ENCODE measurements around the gene FRMD4B.

Gene FRMD4B

GRCh38 chr3:69260216-69260787 is 125.6 kb downstream of the FRMD4B start:
- no peak overlapping the region for H3K9ac ChIP-seq (ENCODE audit: low read length)
- no peaks in the 10 kb centered on the region for H3K9me3 ChIP-seq (ENCODE audit: control insufficient read depth, low read length)

GRCh38 chr3:69259125-69259524 is 126.8 kb downstream of the FRMD4B start:
- Histone ChIP-seq H3K4me3 (ENCODE audit: low read length) (no peak overlapping the region), H3K9ac (ENCODE audit: low read length) (no peak overlapping the region), H3K9me3 (ENCODE audit: control insufficient read depth, low read length) (no peaks in the 10 kb centered on the region), H3K4me1 (ENCODE audit: control insufficient read depth, insufficient read depth, low read length) (no peaks in the 10 kb centered on the region), H3K36me3 (ENCODE audit: control insufficient read depth, insufficient read depth, low read length) (no peaks in the 10 kb centered on the region), H3K27me3 (ENCODE audit: control insufficient read depth, insufficient read depth, low read length) (no peaks in the 10 kb centered on the region)

More at GRCh38 chr3:69260216-69260787, 125.6 kb downstream of the FRMD4B start:
- Histone ChIP-seq H3K4me3 (ENCODE audit: low read length) (no peak overlapping the region), H3K27me3 (ENCODE audit: control insufficient read depth, insufficient read depth, low read length) (no peaks in the 10 kb centered on the region), H3K36me3 (ENCODE audit: control insufficient read depth, insufficient read depth, low read length) (no peaks in the 10 kb centered on the region), H3K4me1 (ENCODE audit: control insufficient read depth, insufficient read depth, low read length) (no peaks in the 10 kb centered on the region)

GRCh38 chr3:69255928-69256327 is 130.0 kb downstream of the FRMD4B start:
- Histone ChIP-seq H3K36me3 (ENCODE audit: control insufficient read depth, insufficient read depth, low read length) (no peaks in the 10 kb centered on the region), H3K27me3 (ENCODE audit: control insufficient read depth, insufficient read depth, low read length) (no peaks in the 10 kb centered on the region), H3K4me3 (ENCODE audit: low read length) (no peak overlapping the region), H3K4me1 (ENCODE audit: control insufficient read depth, insufficient read depth, low read length) (no peaks in the 10 kb centered on the region), H3K9ac (ENCODE audit: low read length) (no peak overlapping the region), H3K9me3 (ENCODE audit: control insufficient read depth, low read length) (no peaks in the 10 kb centered on the region)

- H3K27me3 ChIP-seq (ENCODE audit: control insufficient read depth, insufficient read depth, low read length) = no peaks in the 10 kb centered on the region
- H3K9me3 ChIP-seq (ENCODE audit: control insufficient read depth, low read length) = no peaks in the 10 kb centered on the region
- no peaks in the 10 kb centered on the region for H3K4me1 ChIP-seq (ENCODE audit: control insufficient read depth, insufficient read depth, low read length)
- no peak overlapping the region for H3K4me3 ChIP-seq (ENCODE audit: low read length)
- H3K9ac ChIP-seq (ENCODE audit: low read length) = no peak overlapping the region
- H3K36me3 ChIP-seq (ENCODE audit: control insufficient read depth, insufficient read depth, low read length) = no peaks in the 10 kb centered on the region
Measured at GRCh38 chr3:69254351-69254750, 131.5 kb downstream of the FRMD4B start.

- no peak overlapping the region for H3K9ac ChIP-seq (ENCODE audit: low read length)
- H3K27me3 ChIP-seq (ENCODE audit: control insufficient read depth, insufficient read depth, low read length) = no peaks in the 10 kb centered on the region
- no peak overlapping the region for H3K4me3 ChIP-seq (ENCODE audit: low read length)
- no peaks in the 10 kb centered on the region for H3K9me3 ChIP-seq (ENCODE audit: control insufficient read depth, low read length)
- no peaks in the 10 kb centered on the region for H3K4me1 ChIP-seq (ENCODE audit: control insufficient read depth, insufficient read depth, low read length)
- H3K36me3 ChIP-seq (ENCODE audit: control insufficient read depth, insufficient read depth, low read length) = no peaks in the 10 kb centered on the region
Measured at GRCh38 chr3:69252631-69253030, 133.3 kb downstream of the FRMD4B start.

- no peaks in the 10 kb centered on the region for H3K4me1 ChIP-seq (ENCODE audit: control insufficient read depth, insufficient read depth, low read length)
- no peak overlapping the region for H3K9ac ChIP-seq (ENCODE audit: low read length)
- no peak overlapping the region for H3K4me3 ChIP-seq (ENCODE audit: low read length)
- H3K9me3 ChIP-seq (ENCODE audit: control insufficient read depth, low read length) = no peaks in the 10 kb centered on the region
- no peaks in the 10 kb centered on the region for H3K36me3 ChIP-seq (ENCODE audit: control insufficient read depth, insufficient read depth, low read length)
- H3K27me3 ChIP-seq (ENCODE audit: control insufficient read depth, insufficient read depth, low read length) = no peaks in the 10 kb centered on the region
Measured at GRCh38 chr3:69252141-69252540, 133.7 kb downstream of the FRMD4B start.

GRCh38 chr3:69251078-69251805 is 134.6 kb downstream of the FRMD4B start:
- Histone ChIP-seq H3K9ac (ENCODE audit: low read length) (no peak overlapping the region), H3K4me1 (ENCODE audit: control insufficient read depth, insufficient read depth, low read length) (no peaks in the 10 kb centered on the region), H3K9me3 (ENCODE audit: control insufficient read depth, low read length) (no peaks in the 10 kb centered on the region), H3K4me3 (ENCODE audit: low read length) (no peak overlapping the region), H3K36me3 (ENCODE audit: control insufficient read depth, insufficient read depth, low read length) (no peaks in the 10 kb centered on the region), H3K27me3 (ENCODE audit: control insufficient read depth, insufficient read depth, low read length) (no peaks in the 10 kb centered on the region)

- Histone ChIP-seq H3K27me3 (ENCODE audit: control insufficient read depth, insufficient read depth, low read length) (no peaks in the 10 kb centered on the region), H3K4me3 (ENCODE audit: low read length) (peak overlapping the region; percentile 58), H3K9ac (ENCODE audit: low read length) (peak overlapping the region; percentile 77), H3K9me3 (ENCODE audit: control insufficient read depth, low read length) (no peaks in the 10 kb centered on the region), H3K4me1 (ENCODE audit: control insufficient read depth, insufficient read depth, low read length) (no peaks in the 10 kb centered on the region), H3K36me3 (ENCODE audit: control insufficient read depth, insufficient read depth, low read length) (no peaks in the 10 kb centered on the region)
Measured at GRCh38 chr3:69250014-69250413, 135.9 kb downstream of the FRMD4B start.

GRCh38 chr3:69249001-69249400 is 136.9 kb downstream of the FRMD4B start:
- no peaks in the 10 kb centered on the region for H3K27me3 ChIP-seq (ENCODE audit: control insufficient read depth, insufficient read depth, low read length)
- no peaks in the 10 kb centered on the region for H3K4me1 ChIP-seq (ENCODE audit: control insufficient read depth, insufficient read depth, low read length)
- no peaks in the 10 kb centered on the region for H3K36me3 ChIP-seq (ENCODE audit: control insufficient read depth, insufficient read depth, low read length)
- H3K4me3 ChIP-seq (ENCODE audit: low read length) = no peak overlapping the region
- no peaks in the 10 kb centered on the region for H3K9me3 ChIP-seq (ENCODE audit: control insufficient read depth, low read length)
- H3K9ac ChIP-seq (ENCODE audit: low read length) = peak overlapping the region; percentile 77

- Histone ChIP-seq H3K4me1 (ENCODE audit: control insufficient read depth, insufficient read depth, low read length) (peaks cover 1% of the 10 kb centered on the region), H3K9me3 (ENCODE audit: control insufficient read depth, low read length) (no peaks in the 10 kb centered on the region), H3K36me3 (ENCODE audit: control insufficient read depth, insufficient read depth, low read length) (no peaks in the 10 kb centered on the region), H3K27me3 (ENCODE audit: control insufficient read depth, insufficient read depth, low read length) (no peaks in the 10 kb centered on the region), H3K9ac (ENCODE audit: low read length) (no peak overlapping the region), H3K4me3 (ENCODE audit: low read length) (no peak overlapping the region)
Measured at GRCh38 chr3:69248436-69248835, 137.5 kb downstream of the FRMD4B start.

GRCh38 chr3:69246612-69247011 is 139.3 kb downstream of the FRMD4B start:
- H3K9me3 ChIP-seq (ENCODE audit: control insufficient read depth, low read length) = no peaks in the 10 kb centered on the region
- H3K4me3 ChIP-seq (ENCODE audit: low read length) = no peak overlapping the region
- no peaks in the 10 kb centered on the region for H3K36me3 ChIP-seq (ENCODE audit: control insufficient read depth, insufficient read depth, low read length)
- no peak overlapping the region for H3K9ac ChIP-seq (ENCODE audit: low read length)
- H3K4me1 ChIP-seq (ENCODE audit: control insufficient read depth, insufficient read depth, low read length) = peaks cover 7% of the 10 kb centered on the region
- no peaks in the 10 kb centered on the region for H3K27me3 ChIP-seq (ENCODE audit: control insufficient read depth, insufficient read depth, low read length)

GRCh38 chr3:69244039-69244438 is 141.8 kb downstream of the FRMD4B start:
- Histone ChIP-seq H3K4me3 (ENCODE audit: low read length) (no peak overlapping the region), H3K4me1 (ENCODE audit: control insufficient read depth, insufficient read depth, low read length) (peaks cover 13% of the 10 kb centered on the region), H3K27me3 (ENCODE audit: control insufficient read depth, insufficient read depth, low read length) (no peaks in the 10 kb centered on the region), H3K9me3 (ENCODE audit: control insufficient read depth, low read length) (no peaks in the 10 kb centered on the region), H3K9ac (ENCODE audit: low read length) (no peak overlapping the region), H3K36me3 (ENCODE audit: control insufficient read depth, insufficient read depth, low read length) (no peaks in the 10 kb centered on the region)
